ENCODE measurements around the gene TBC1D1. TPM values are rescaled to one million over a fixed set of nuclear protein-coding genes. Genes with fewer than 3 reads are reported as not detected.

The TBC1D1 gene
- total RNA-seq, 1 donor from 2014 or later, result 133 TPM

GRCh38 chr4:38086849-38087226 is 196.0 kb downstream of the TBC1D1 start:
- Histone ChIP-seq H3K27me3 (ENCODE audit: control insufficient read depth, insufficient read depth, low read length) (no peaks in the 10 kb centered on the region), H3K36me3 (ENCODE audit: control insufficient read depth, insufficient read depth, low read length) (no peaks in the 10 kb centered on the region), H3K4me3 (ENCODE audit: low read depth, low read length) (no peak overlapping the region)
- DNase-seq (ENCODE audit: low read depth), result no peak
- no peak for TF ChIP-seq CTCF (IDR thresholded peaks at IDR 0.05; ENCODE audit: insufficient read depth, low read length, poor library complexity, severe bottlenecking)

GRCh38 chr4:38088321-38088720 is 197.4 kb downstream of the TBC1D1 start:
- Histone ChIP-seq H3K27me3 (ENCODE audit: control insufficient read depth, insufficient read depth, low read length) (no peaks in the 10 kb centered on the region), H3K4me3 (ENCODE audit: low read depth, low read length) (no peak overlapping the region), H3K36me3 (ENCODE audit: control insufficient read depth, insufficient read depth, low read length) (no peaks in the 10 kb centered on the region)
- TF ChIP-seq CTCF (IDR thresholded peaks at IDR 0.05; ENCODE audit: insufficient read depth, low read length, poor library complexity, severe bottlenecking), result no peak
- no peak for DNase-seq (ENCODE audit: low read depth)

- TF ChIP-seq CTCF (IDR thresholded peaks at IDR 0.05; ENCODE audit: insufficient read depth, low read length, poor library complexity, severe bottlenecking), result no peak
- H3K36me3 ChIP-seq (ENCODE audit: control insufficient read depth, insufficient read depth, low read length), result no peaks in the 10 kb centered on the region
- no peaks in the 10 kb centered on the region for H3K27me3 ChIP-seq (ENCODE audit: control insufficient read depth, insufficient read depth, low read length)
- no peak overlapping the region for H3K4me3 ChIP-seq (ENCODE audit: low read depth, low read length)
- DNase-seq (ENCODE audit: low read depth), result no peak
Measured at GRCh38 chr4:38089961-38090360, 199.1 kb downstream of the TBC1D1 start.

- Histone ChIP-seq H3K27me3 (ENCODE audit: control insufficient read depth, insufficient read depth, low read length) (no peaks in the 10 kb centered on the region), H3K36me3 (ENCODE audit: control insufficient read depth, insufficient read depth, low read length) (no peaks in the 10 kb centered on the region), H3K4me3 (ENCODE audit: low read depth, low read length) (no peak overlapping the region)
- no peak for TF ChIP-seq CTCF (IDR thresholded peaks at IDR 0.05; ENCODE audit: insufficient read depth, low read length, poor library complexity, severe bottlenecking)
- DNase-seq (ENCODE audit: low read depth), result no peak
Measured at GRCh38 chr4:38090455-38091246, 199.8 kb downstream of the TBC1D1 start.

- TF ChIP-seq CTCF (IDR thresholded peaks at IDR 0.05; ENCODE audit: insufficient read depth, low read length, poor library complexity, severe bottlenecking), result no peak
- no peaks in the 10 kb centered on the region for H3K27me3 ChIP-seq (ENCODE audit: control insufficient read depth, insufficient read depth, low read length)
- no peak for DNase-seq (ENCODE audit: low read depth)
- no peak overlapping the region for H3K4me3 ChIP-seq (ENCODE audit: low read depth, low read length)
- no peaks in the 10 kb centered on the region for H3K36me3 ChIP-seq (ENCODE audit: control insufficient read depth, insufficient read depth, low read length)
Measured at GRCh38 chr4:38091636-38092035, 200.8 kb downstream of the TBC1D1 start.

- no peaks in the 10 kb centered on the region for H3K36me3 ChIP-seq (ENCODE audit: control insufficient read depth, insufficient read depth, low read length)
- H3K4me3 ChIP-seq (ENCODE audit: low read depth, low read length), result no peak overlapping the region
- DNase-seq (ENCODE audit: low read depth), result no peak
- H3K27me3 ChIP-seq (ENCODE audit: control insufficient read depth, insufficient read depth, low read length), result no peaks in the 10 kb centered on the region
- TF ChIP-seq CTCF (IDR thresholded peaks at IDR 0.05; ENCODE audit: insufficient read depth, low read length, poor library complexity, severe bottlenecking), result no peak
Measured at GRCh38 chr4:38092701-38093100, 201.8 kb downstream of the TBC1D1 start.
